Measurements from ENCODE around the gene MYD88.

Gene MYD88

GRCh38 chr3:38137615-38138348 lies 679 bp upstream of the MYD88 start:
- H3K36me3 ChIP-seq (ENCODE audit: control insufficient read depth in 2 of 2, insufficient read depth in 2 of 2, low read length in 2 of 2) = peaks cover 20 to 26% of the 10 kb centered on the region in 2 donors
- H3K27me3 ChIP-seq (ENCODE audit: control insufficient read depth in 1 of 2, insufficient read depth in 2 of 2, low read length in 2 of 2) = no peaks in the 10 kb centered on the region
- peak overlapping the region; percentile 42 to 96 for H3K4me3 ChIP-seq (ENCODE audit: low read length in 2 of 2)
- H3K9me3 ChIP-seq (ENCODE audit: control insufficient read depth in 2 of 2, low read length in 2 of 2) = no peaks in the 10 kb centered on the region
- H3K27ac ChIP-seq (ENCODE audit: low read length) = peak overlapping the region; percentile 94
- H3K9ac ChIP-seq (ENCODE audit: low read length in 2 of 2) = peak overlapping the region; percentile 72 to 86
- H3K4me1 ChIP-seq (ENCODE audit: control insufficient read depth, insufficient read depth, low read length) = peaks cover 39% of the 10 kb centered on the region

- Histone ChIP-seq H3K9me3 (ENCODE audit: control insufficient read depth in 2 of 2, low read length in 2 of 2) (no peaks in the 10 kb centered on the region), H3K27me3 (ENCODE audit: control insufficient read depth in 1 of 2, insufficient read depth in 2 of 2, low read length in 2 of 2) (peaks cover 0 to 2% of the 10 kb centered on the region in 2 donors), H3K4me1 (ENCODE audit: control insufficient read depth, insufficient read depth, low read length) (peaks cover 39% of the 10 kb centered on the region), H3K9ac (ENCODE audit: low read length in 2 of 2) (peak overlapping the region; percentile 72 to 86), H3K36me3 (ENCODE audit: control insufficient read depth in 2 of 2, insufficient read depth in 2 of 2, low read length in 2 of 2) (peaks cover 6 to 14% of the 10 kb centered on the region in 2 donors), H3K4me3 (ENCODE audit: low read length in 2 of 2) (peak overlapping the region; percentile 42 to 96), H3K27ac (ENCODE audit: low read length) (peak overlapping the region; percentile 94)
These were observed 730 bp downstream of the MYD88 start for GRCh38 chr3:38139191-38139590.

GRCh38 chr3:38139652-38140051 lies 1.2 kb downstream of the MYD88 start:
- Histone ChIP-seq H3K27ac (ENCODE audit: low read length) (no peak overlapping the region), H3K4me3 (ENCODE audit: low read length in 2 of 2) (peak overlapping the region; percentile 42 to 96), H3K9ac (ENCODE audit: low read length in 2 of 2) (peak overlapping the region; percentile 72 to 86), H3K4me1 (ENCODE audit: control insufficient read depth, insufficient read depth, low read length) (peaks cover 39% of the 10 kb centered on the region), H3K36me3 (ENCODE audit: control insufficient read depth in 2 of 2, insufficient read depth in 2 of 2, low read length in 2 of 2) (peaks cover 4 to 14% of the 10 kb centered on the region in 2 donors), H3K9me3 (ENCODE audit: control insufficient read depth in 2 of 2, low read length in 2 of 2) (no peaks in the 10 kb centered on the region), H3K27me3 (ENCODE audit: control insufficient read depth in 1 of 2, insufficient read depth in 2 of 2, low read length in 2 of 2) (peaks cover 0 to 2% of the 10 kb centered on the region in 2 donors)

- Histone ChIP-seq H3K4me1 (ENCODE audit: control insufficient read depth, insufficient read depth, low read length) (peaks cover 34% of the 10 kb centered on the region), H3K4me3 (ENCODE audit: low read length in 2 of 2) (peak overlapping the region in 1 of 2 donors; percentile 15), H3K27ac (ENCODE audit: low read length) (no peak overlapping the region), H3K27me3 (ENCODE audit: control insufficient read depth in 1 of 2, insufficient read depth in 2 of 2, low read length in 2 of 2) (peaks cover 0 to 2% of the 10 kb centered on the region in 2 donors), H3K9ac (ENCODE audit: low read length in 2 of 2) (no peak overlapping the region), H3K36me3 (ENCODE audit: control insufficient read depth in 2 of 2, insufficient read depth in 2 of 2, low read length in 2 of 2) (peaks cover 4 to 14% of the 10 kb centered on the region in 2 donors), H3K9me3 (ENCODE audit: control insufficient read depth in 2 of 2, low read length in 2 of 2) (no peaks in the 10 kb centered on the region)
These were observed 2.1 kb downstream of the MYD88 start for GRCh38 chr3:38140326-38141172.

- peaks cover 26% of the 10 kb centered on the region for H3K4me1 ChIP-seq (ENCODE audit: control insufficient read depth, insufficient read depth, low read length)
- H3K27me3 ChIP-seq (ENCODE audit: control insufficient read depth in 1 of 2, insufficient read depth in 2 of 2, low read length in 2 of 2) = peaks cover 0 to 2% of the 10 kb centered on the region in 2 donors
- H3K9me3 ChIP-seq (ENCODE audit: control insufficient read depth in 2 of 2, low read length in 2 of 2) = peaks cover 0 to 3% of the 10 kb centered on the region in 2 donors
- H3K9ac ChIP-seq (ENCODE audit: low read length in 2 of 2) = no peak overlapping the region
- H3K36me3 ChIP-seq (ENCODE audit: control insufficient read depth in 2 of 2, insufficient read depth in 2 of 2, low read length in 2 of 2) = peaks cover 4 to 14% of the 10 kb centered on the region in 2 donors
- no peak overlapping the region for H3K27ac ChIP-seq (ENCODE audit: low read length)
- H3K4me3 ChIP-seq (ENCODE audit: low read length in 2 of 2) = no peak overlapping the region
These were observed 2.9 kb downstream of the MYD88 start for GRCh38 chr3:38141173-38141951.

GRCh38 chr3:38141952-38142273 lies 3.5 kb downstream of the MYD88 start:
- H3K36me3 ChIP-seq (ENCODE audit: control insufficient read depth in 2 of 2, insufficient read depth in 2 of 2, low read length in 2 of 2) = peaks cover 4 to 14% of the 10 kb centered on the region in 2 donors
- peaks cover 0 to 2% of the 10 kb centered on the region in 2 donors for H3K27me3 ChIP-seq (ENCODE audit: control insufficient read depth in 1 of 2, insufficient read depth in 2 of 2, low read length in 2 of 2)
- H3K4me3 ChIP-seq (ENCODE audit: low read length in 2 of 2) = no peak overlapping the region
- peaks cover 0 to 4% of the 10 kb centered on the region in 2 donors for H3K9me3 ChIP-seq (ENCODE audit: control insufficient read depth in 2 of 2, low read length in 2 of 2)
- H3K27ac ChIP-seq (ENCODE audit: low read length) = no peak overlapping the region
- no peak overlapping the region for H3K9ac ChIP-seq (ENCODE audit: low read length in 2 of 2)
- peaks cover 26% of the 10 kb centered on the region for H3K4me1 ChIP-seq (ENCODE audit: control insufficient read depth, insufficient read depth, low read length)

- Histone ChIP-seq H3K4me1 (ENCODE audit: control insufficient read depth, insufficient read depth, low read length) (peaks cover 19% of the 10 kb centered on the region), H3K36me3 (ENCODE audit: control insufficient read depth in 2 of 2, insufficient read depth in 2 of 2, low read length in 2 of 2) (peaks cover 4 to 14% of the 10 kb centered on the region in 2 donors), H3K9me3 (ENCODE audit: control insufficient read depth in 2 of 2, low read length in 2 of 2) (peaks cover 0 to 4% of the 10 kb centered on the region in 2 donors), H3K4me3 (ENCODE audit: low read length in 2 of 2) (no peak overlapping the region), H3K9ac (ENCODE audit: low read length in 2 of 2) (no peak overlapping the region), H3K27ac (ENCODE audit: low read length) (no peak overlapping the region), H3K27me3 (ENCODE audit: control insufficient read depth in 1 of 2, insufficient read depth in 2 of 2, low read length in 2 of 2) (peaks cover 0 to 2% of the 10 kb centered on the region in 2 donors)
These were observed 4.5 kb downstream of the MYD88 start for GRCh38 chr3:38142959-38143358.

- Histone ChIP-seq H3K4me3 (ENCODE audit: low read length in 2 of 2) (no peak overlapping the region), H3K9ac (ENCODE audit: low read length in 2 of 2) (no peak overlapping the region), H3K4me1 (ENCODE audit: control insufficient read depth, insufficient read depth, low read length) (peaks cover 16% of the 10 kb centered on the region), H3K36me3 (ENCODE audit: control insufficient read depth in 2 of 2, insufficient read depth in 2 of 2, low read length in 2 of 2) (peaks cover 4 to 14% of the 10 kb centered on the region in 2 donors), H3K9me3 (ENCODE audit: control insufficient read depth in 2 of 2, low read length in 2 of 2) (peaks cover 0 to 4% of the 10 kb centered on the region in 2 donors), H3K27ac (ENCODE audit: low read length) (no peak overlapping the region), H3K27me3 (ENCODE audit: control insufficient read depth in 1 of 2, insufficient read depth in 2 of 2, low read length in 2 of 2) (peaks cover 0 to 2% of the 10 kb centered on the region in 2 donors)
These were observed 5.0 kb downstream of the MYD88 start for GRCh38 chr3:38143511-38143910.

GRCh38 chr3:38146504-38146903 lies 8.0 kb downstream of the MYD88 start:
- H3K27me3 ChIP-seq (ENCODE audit: control insufficient read depth in 1 of 2, insufficient read depth in 2 of 2, low read length in 2 of 2) = peaks cover 0 to 2% of the 10 kb centered on the region in 2 donors
- no peak overlapping the region for H3K4me3 ChIP-seq (ENCODE audit: low read length in 2 of 2)
- peaks cover 0 to 5% of the 10 kb centered on the region in 2 donors for H3K36me3 ChIP-seq (ENCODE audit: control insufficient read depth in 2 of 2, insufficient read depth in 2 of 2, low read length in 2 of 2)
- no peak overlapping the region for H3K27ac ChIP-seq (ENCODE audit: low read length)
- no peaks in the 10 kb centered on the region for H3K4me1 ChIP-seq (ENCODE audit: control insufficient read depth, insufficient read depth, low read length)
- H3K9ac ChIP-seq (ENCODE audit: low read length in 2 of 2) = no peak overlapping the region
- H3K9me3 ChIP-seq (ENCODE audit: control insufficient read depth in 2 of 2, low read length in 2 of 2) = peaks cover 0 to 4% of the 10 kb centered on the region in 2 donors

- Histone ChIP-seq H3K9me3 (ENCODE audit: control insufficient read depth in 2 of 2, low read length in 2 of 2) (peaks cover 0 to 4% of the 10 kb centered on the region in 2 donors), H3K4me3 (ENCODE audit: low read length in 2 of 2) (no peak overlapping the region), H3K9ac (ENCODE audit: low read length in 2 of 2) (no peak overlapping the region), H3K4me1 (ENCODE audit: control insufficient read depth, insufficient read depth, low read length) (no peaks in the 10 kb centered on the region), H3K27ac (ENCODE audit: low read length) (no peak overlapping the region), H3K27me3 (ENCODE audit: control insufficient read depth in 1 of 2, insufficient read depth in 2 of 2, low read length in 2 of 2) (peaks cover 0 to 2% of the 10 kb centered on the region in 2 donors), H3K36me3 (ENCODE audit: control insufficient read depth in 2 of 2, insufficient read depth in 2 of 2, low read length in 2 of 2) (no peaks in the 10 kb centered on the region)
These were observed 9.0 kb downstream of the MYD88 start for GRCh38 chr3:38147421-38147820.

Data from stomach smooth muscle (tissue), 2 donors.